Hepatocyte (in vitro differentiated cells): ENCODE data around the gene ZNF700. TPM values are rescaled to one million over a fixed set of nuclear protein-coding genes. Genes with fewer than 3 reads are reported as not detected.
"Not testable (repeated sequence)": the region's sequence is repeated elsewhere in the genome, so short reads cannot be mapped to it uniquely, and the experiment has no call there.

ENCODE experiments used
- DNase-seq: peaks from one replicate; pipeline ENCODE4 v3.0.0-alpha.2; 2016; ENCODE audit warnings: low spot score
- H2AFZ ChIP-seq: fragments of 200-600 bp; sonication (generic); 2 replicates; pipeline ENCODE4 v1.6.0; 2016; ENCODE audit warnings: antibody characterized with exemption, mild to moderate bottlenecking
- H3K27ac ChIP-seq: fragments of 200-600 bp; sonication (generic); 2 replicates; pipeline ENCODE4 v1.5.1; 2016; ENCODE audit warnings: mild to moderate bottlenecking
- H3K27me3 ChIP-seq: fragments of 200-600 bp; sonication (generic); 2 replicates; pipeline ENCODE4 v1.6.1; 2016
- H3K36me3 ChIP-seq: fragments of 200-600 bp; sonication (generic); replicated peaks from 2 replicates; pipeline ENCODE4 v1.5.1; 2016; ENCODE audit warnings: low read depth; ENCODE audit not compliant: insufficient read depth
- H3K4me1 ChIP-seq: fragments of 200-600 bp; sonication (generic); 2 replicates; pipeline ENCODE4 v1.5.1; 2016; ENCODE audit warnings: mild to moderate bottlenecking, moderate library complexity; ENCODE audit not compliant: insufficient read depth
- H3K4me2 ChIP-seq: fragments of 200-600 bp; sonication (generic); 2 replicates; pipeline ENCODE4 v1.6.0; 2016
- H3K4me3 ChIP-seq: fragments of 200-600 bp; sonication (generic); 2 replicates; pipeline ENCODE4 v1.5.1; 2016; ENCODE audit warnings: mild to moderate bottlenecking
- H3K79me2 ChIP-seq: fragments of 200-600 bp; sonication (generic); 2 replicates; pipeline ENCODE4 v1.6.0; 2017; ENCODE audit warnings: mild to moderate bottlenecking
- H3K9me2 ChIP-seq: fragments of 200-600 bp; sonication (generic); replicated peaks from 2 replicates; pipeline ENCODE4 v1.6.0; 2017; ENCODE audit warnings: mild to moderate bottlenecking; ENCODE audit not compliant: insufficient read depth
- H3K9me3 ChIP-seq: fragments of 200-600 bp; sonication (generic); 2 replicates; pipeline ENCODE4 v1.5.1; 2016; ENCODE audit warnings: low read depth, mild to moderate bottlenecking
- H4K20me1 ChIP-seq: fragments of 200-600 bp; sonication (generic); 2 replicates; pipeline ENCODE4 v1.6.0; 2016; ENCODE audit warnings: mild to moderate bottlenecking; ENCODE audit not compliant: insufficient read depth, poor library complexity, severe bottlenecking
- EZH2 ChIP-seq: fragments of 200-600 bp; sonication (generic); IDR thresholded peaks from 2 replicates; pipeline ENCODE4 v1.6.1; 2016; ENCODE audit warnings: antibody characterized with exemption, mild to moderate bottlenecking, borderline replicate concordance
- EZH2phosphoT487 ChIP-seq: fragments of 200-600 bp; sonication (generic); IDR thresholded peaks from one replicate; pipeline ENCODE4 v1.6.1; 2018; ENCODE audit warnings: antibody characterized with exemption, mild to moderate bottlenecking, low read depth, moderate library complexity; ENCODE audit not compliant: unreplicated experiment, severe bottlenecking
- WGBS: methylation state at CpG from one replicate; pipeline ENCODE4 v1.1.6; 2016; ENCODE audit warnings: low lambda C conversion rate; ENCODE audit errors: missing lambda C conversion rate; 5-methylcytosine and 5-hydroxymethylcytosine counted together
- polyA plus RNA-seq: library from polyadenylated mRNA; unstranded; fragments of >200 nt; fragmentation: Nextera tagmentation; extraction: Ambion mirVana; gene quantifications from 2 replicates; pipeline ENCODE4 v1.2.1, GENCODE V29; 2016
- total RNA-seq: library from RNA; depleted of rRNA; stranded (reverse); fragments of >200 nt; gene quantifications from 2 replicates; pipeline ENCODE4 v1.2.3, GENCODE V29; 2014
- TF ChIP-seq, protein P1 (sequence below): fragments of 200-600 bp; sonication (generic); IDR thresholded peaks from 2 replicates; pipeline ENCODE4 v1.5.1; 2016; ENCODE audit warnings: antibody characterized with exemption, mild to moderate bottlenecking; ENCODE audit not compliant: poor library complexity

Gene ZNF700
- total and polyA plus RNA-seq, 2 experiments from 2014 or later: 5.6 to 11.7 TPM

DNA sequence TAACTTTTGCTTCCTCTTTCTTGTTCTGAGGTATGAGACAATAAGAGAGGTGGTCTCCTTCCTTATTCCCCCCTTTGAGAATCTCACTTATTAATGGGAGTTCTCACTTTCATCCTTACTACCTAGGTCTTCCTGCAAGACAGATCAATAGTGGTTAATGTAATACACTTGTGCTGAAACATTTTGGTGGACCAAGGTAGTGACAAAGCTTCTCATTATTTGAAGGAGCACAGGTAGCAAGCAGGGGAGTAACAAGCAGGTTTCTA is 17.9 kb downstream of the ZNF700 start:
- H3K27me3 ChIP-seq: no peaks in the 10 kb centered on the region
- H3K9me2 ChIP-seq: no peaks in the 10 kb centered on the region
- H3K4me2 ChIP-seq: no peak overlapping the region
- no peak overlapping the region for H3K27ac ChIP-seq
- H2AFZ ChIP-seq: no peak overlapping the region
- no peak overlapping the region for H3K4me3 ChIP-seq
- no peak for DNase-seq
- H3K79me2 ChIP-seq: peaks cover 43% of the 10 kb centered on the region
- TF ChIP-seq EZH2 (no peak), EZH2phosphoT487 (no peak)
- H3K36me3 ChIP-seq: no peaks in the 10 kb centered on the region
- H3K4me1 ChIP-seq: no peaks in the 10 kb centered on the region
- no peaks in the 10 kb centered on the region for H4K20me1 ChIP-seq
- H3K9me3 ChIP-seq: peaks cover 52% of the 10 kb centered on the region

DNA sequence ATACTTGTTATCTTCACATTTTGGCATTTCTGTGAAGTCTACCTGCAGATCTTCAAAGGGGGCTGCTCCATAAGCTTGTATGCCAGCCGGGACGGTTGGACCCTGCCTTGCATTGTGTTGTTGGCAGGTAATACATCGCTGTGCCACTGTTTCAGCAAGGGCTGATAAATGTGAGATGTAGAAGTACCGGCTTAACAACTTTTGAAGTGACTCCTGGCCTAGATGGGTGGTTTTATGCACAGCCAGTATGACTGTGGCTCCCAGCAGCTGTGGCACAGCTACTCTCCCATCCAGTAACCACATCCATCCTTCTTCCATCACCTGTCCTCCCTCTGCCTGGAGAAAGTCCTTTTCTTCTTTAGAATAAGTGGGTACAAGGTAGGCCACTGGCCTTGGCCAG is 19.7 kb downstream of the ZNF700 start:
- no peak overlapping the region for H3K4me2 ChIP-seq
- H2AFZ ChIP-seq: no peak overlapping the region
- no peak for DNase-seq
- no peaks in the 10 kb centered on the region for H3K4me1 ChIP-seq
- 100% methylated on average over 4 of the region's 4 CpGs for WGBS
- no peak overlapping the region for H3K27ac ChIP-seq
- H4K20me1 ChIP-seq: no peaks in the 10 kb centered on the region
- H3K4me3 ChIP-seq: no peak overlapping the region
- H3K9me2 ChIP-seq: no peaks in the 10 kb centered on the region
- TF ChIP-seq EZH2phosphoT487 (no peak), EZH2 (no peak)
- TF ChIP-seq, protein P1, sequence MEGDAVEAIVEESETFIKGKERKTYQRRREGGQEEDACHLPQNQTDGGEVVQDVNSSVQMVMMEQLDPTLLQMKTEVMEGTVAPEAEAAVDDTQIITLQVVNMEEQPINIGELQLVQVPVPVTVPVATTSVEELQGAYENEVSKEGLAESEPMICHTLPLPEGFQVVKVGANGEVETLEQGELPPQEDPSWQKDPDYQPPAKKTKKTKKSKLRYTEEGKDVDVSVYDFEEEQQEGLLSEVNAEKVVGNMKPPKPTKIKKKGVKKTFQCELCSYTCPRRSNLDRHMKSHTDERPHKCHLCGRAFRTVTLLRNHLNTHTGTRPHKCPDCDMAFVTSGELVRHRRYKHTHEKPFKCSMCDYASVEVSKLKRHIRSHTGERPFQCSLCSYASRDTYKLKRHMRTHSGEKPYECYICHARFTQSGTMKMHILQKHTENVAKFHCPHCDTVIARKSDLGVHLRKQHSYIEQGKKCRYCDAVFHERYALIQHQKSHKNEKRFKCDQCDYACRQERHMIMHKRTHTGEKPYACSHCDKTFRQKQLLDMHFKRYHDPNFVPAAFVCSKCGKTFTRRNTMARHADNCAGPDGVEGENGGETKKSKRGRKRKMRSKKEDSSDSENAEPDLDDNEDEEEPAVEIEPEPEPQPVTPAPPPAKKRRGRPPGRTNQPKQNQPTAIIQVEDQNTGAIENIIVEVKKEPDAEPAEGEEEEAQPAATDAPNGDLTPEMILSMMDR: no peak
- H3K27me3 ChIP-seq: no peaks in the 10 kb centered on the region
- H3K9me3 ChIP-seq: peaks cover 61% of the 10 kb centered on the region
- peaks cover 33% of the 10 kb centered on the region for H3K79me2 ChIP-seq
- H3K36me3 ChIP-seq: peaks cover 18% of the 10 kb centered on the region

GRCh38 chr19:11948646-11949045 is 23.7 kb downstream of the ZNF700 start:
- Histone ChIP-seq H3K9me2 (no peaks in the 10 kb centered on the region), H3K79me2 (peaks cover 7% of the 10 kb centered on the region), H3K36me3 (peaks cover 30% of the 10 kb centered on the region), H3K9me3 (peaks cover 76% of the 10 kb centered on the region), H3K27me3 (no peaks in the 10 kb centered on the region), H3K4me3 (no peak overlapping the region), H3K4me1 (no peaks in the 10 kb centered on the region), H3K27ac (no peak overlapping the region), H4K20me1 (no peaks in the 10 kb centered on the region), H2AFZ (no peak overlapping the region), H3K4me2 (no peak overlapping the region)
- WGBS: 97% methylated on average over 3 of the region's 3 CpGs
- TF ChIP-seq EZH2phosphoT487 (no peak), EZH2 (no peak)
- TF ChIP-seq, protein P1: no peak
- DNase-seq: no peak

- 98% methylated on average over 4 of the region's 4 CpGs for WGBS
- Histone ChIP-seq H3K4me1 (no peaks in the 10 kb centered on the region), H3K36me3 (peaks cover 30% of the 10 kb centered on the region), H3K27me3 (no peaks in the 10 kb centered on the region), H3K4me2 (no peak overlapping the region), H3K27ac (no peak overlapping the region), H2AFZ (no peak overlapping the region), H3K79me2 (peaks cover 1% of the 10 kb centered on the region), H3K9me3 (peaks cover 77% of the 10 kb centered on the region), H3K4me3 (no peak overlapping the region), H3K9me2 (no peaks in the 10 kb centered on the region), H4K20me1 (no peaks in the 10 kb centered on the region)
- TF ChIP-seq, protein P1: no peak
- TF ChIP-seq EZH2phosphoT487 (no peak), EZH2 (no peak)
- DNase-seq: no peak
Measured at GRCh38 chr19:11949201-11949600, 24.3 kb downstream of the ZNF700 start.

GRCh38 chr19:11949614-11950080 is 24.7 kb downstream of the ZNF700 start:
- H3K36me3 ChIP-seq: peaks cover 30% of the 10 kb centered on the region
- DNase-seq, H3K4me1 ChIP-seq, H3K27ac ChIP-seq, H3K79me2 ChIP-seq, H4K20me1 ChIP-seq, H3K9me2 ChIP-seq, H2AFZ ChIP-seq, H3K4me2 ChIP-seq, H3K27me3 ChIP-seq: not testable (repeated sequence)
- peak overlapping the region; percentile 36 for H3K4me3 ChIP-seq
- H3K9me3 ChIP-seq: peaks cover 74% of the 10 kb centered on the region
- 95% methylated on average over 4 of the region's 4 CpGs for WGBS
